Spleen (tissue), 3 donors: ENCODE data around the gene PNPO.

Experiments
- POLR2A ChIP-seq, 3 donors: fragments of 450-650 bp; IDR thresholded peaks; one replicate each; pipeline ENCODE4 v1.5.1; 2017; ENCODE audit warnings: antibody characterized with exemption in 3 of 3, mild to moderate bottlenecking in 1 of 3
- POLR2AphosphoS5 ChIP-seq, 3 donors: sonication (generic); formaldehyde crosslinking; IDR thresholded peaks; one replicate each; pipeline ENCODE4 v1.5.1; 2017; ENCODE audit warnings: antibody characterized with exemption in 3 of 3

- TF ChIP-seq POLR2A (IDR thresholded peaks at IDR 0.05) (no peak), POLR2AphosphoS5 (IDR thresholded peaks at IDR 0.05) (no peak)
Measured at GRCh38 chr17:47914306-47914948, 26.9 kb upstream of the PNPO start.
